Stimulated activated CD8-positive, alpha-beta memory T cell treated with anti-CD3 and anti-CD28 coated beads, Interleukin-7, amount 100 ng/mL, for 24 hours (primary cell): ENCODE measurements around the gene GLCCI1.
A peak's percentile ranks its signal among the peaks of the same experiment; 100 is the strongest.

Source experiments
- DNase-seq: peaks from one replicate; pipeline ENCODE4 v3.0.0-alpha.2; 2020; ENCODE audit warnings: low read depth

Gene GLCCI1

GRCh38 chr7:7968544-7969305 lies at the start of gene GLCCI1:
GLCCI1 (plus strand) TSS chr7:7968796; CDS start chr7:7969351, 555 bp downstream.
- DNase-seq, result peak; percentile 92

DNA sequence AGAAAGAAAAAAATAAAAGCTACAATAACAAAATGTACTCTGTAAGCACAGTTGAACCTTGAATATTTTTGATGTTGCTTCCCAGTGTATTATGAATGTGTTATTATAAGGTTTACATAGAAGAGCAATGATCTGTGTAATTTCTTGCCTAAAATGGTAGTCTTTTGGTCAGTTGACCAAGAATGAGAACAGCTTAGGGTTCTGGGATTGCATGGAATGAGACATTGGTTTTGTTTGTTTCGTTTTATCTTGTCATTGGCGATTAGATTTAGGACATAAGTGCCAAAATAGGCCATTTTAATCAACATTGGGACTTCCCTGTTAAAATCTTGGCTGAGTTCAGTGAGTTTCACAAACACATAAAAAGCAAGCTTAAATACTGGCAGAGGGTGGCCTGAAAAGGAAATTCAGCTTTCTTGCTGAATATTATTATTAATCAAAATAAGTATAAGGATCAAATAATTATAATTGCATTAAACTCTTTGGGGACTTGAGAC lies 49.1 kb upstream of the GLCCI1 start:
- DNase-seq, result no peak

- DNase-seq, result no peak
These were observed 48.5 kb upstream of the GLCCI1 start for GRCh38 chr7:7920056-7920455.

- DNase-seq, result no peak
These were observed 48.1 kb upstream of the GLCCI1 start for GRCh38 chr7:7920481-7920880.

DNA sequence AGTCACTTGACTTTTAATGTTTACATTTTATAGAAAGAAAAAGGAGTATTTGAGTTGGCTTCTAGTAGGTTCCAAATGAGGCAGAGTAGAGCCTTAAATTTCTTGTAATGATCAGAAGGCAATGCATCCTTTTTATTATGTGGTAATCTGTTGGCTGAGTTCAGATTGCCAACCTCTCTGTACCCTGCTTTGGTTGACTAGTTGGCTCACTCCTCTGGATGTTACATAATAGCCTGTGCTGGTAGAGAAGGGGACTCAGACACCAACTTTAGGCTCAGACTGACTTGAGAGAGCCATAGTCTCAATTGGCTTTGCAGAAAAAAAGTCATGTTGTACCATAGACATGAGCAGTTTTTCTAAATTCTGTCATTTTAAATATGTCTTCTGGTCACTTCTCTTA lies 46.8 kb upstream of the GLCCI1 start:
- no peak for DNase-seq

GRCh38 chr7:7922684-7923385 lies 45.8 kb upstream of the GLCCI1 start:
- DNase-seq, result no peak

DNA sequence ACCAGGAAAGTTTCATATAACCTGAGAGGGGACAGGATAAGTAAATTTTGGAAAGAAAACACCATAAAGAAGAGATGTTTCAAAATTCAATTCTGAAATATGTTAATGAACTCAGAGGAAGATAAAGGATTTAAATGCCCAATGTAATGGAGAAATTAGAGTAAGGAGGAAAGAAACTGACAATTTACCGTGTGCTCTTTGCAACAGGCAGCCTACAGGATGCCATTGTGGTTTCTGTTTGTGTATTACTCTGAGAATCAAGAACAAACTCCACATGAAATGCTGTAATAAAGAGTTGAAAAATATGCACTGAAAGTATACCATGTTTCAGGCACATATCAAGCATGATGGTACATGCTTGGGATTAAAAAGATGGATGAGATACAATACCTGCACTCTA lies 44.8 kb upstream of the GLCCI1 start:
- no peak for DNase-seq

GRCh38 chr7:7924303-7924702 lies 44.3 kb upstream of the GLCCI1 start:
- DNase-seq, result no peak

DNA sequence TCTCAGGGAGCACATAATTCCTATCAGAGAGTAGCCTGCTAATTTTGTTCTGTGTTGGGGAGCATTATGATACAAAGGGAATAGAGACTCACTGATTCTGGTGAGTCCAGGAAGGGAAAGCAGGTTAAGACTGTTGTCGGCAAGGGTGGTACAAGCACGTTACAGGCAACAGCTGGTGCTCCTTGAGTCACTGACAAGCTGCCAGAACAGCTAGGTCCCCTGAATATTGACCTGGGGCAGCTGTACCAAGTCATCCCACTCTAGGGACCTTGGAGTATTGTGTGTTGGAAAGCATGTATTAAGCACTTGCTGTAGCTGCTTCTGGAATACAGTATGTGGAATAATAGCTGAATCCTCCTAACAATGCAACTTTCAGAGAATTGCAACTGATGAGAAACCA lies 37.0 kb upstream of the GLCCI1 start:
- no peak for DNase-seq

GRCh38 chr7:7932553-7932952 lies 36.0 kb upstream of the GLCCI1 start:
- DNase-seq, result no peak

GRCh38 chr7:7933915-7934526 lies 34.6 kb upstream of the GLCCI1 start:
- DNase-seq, result no peak

DNA sequence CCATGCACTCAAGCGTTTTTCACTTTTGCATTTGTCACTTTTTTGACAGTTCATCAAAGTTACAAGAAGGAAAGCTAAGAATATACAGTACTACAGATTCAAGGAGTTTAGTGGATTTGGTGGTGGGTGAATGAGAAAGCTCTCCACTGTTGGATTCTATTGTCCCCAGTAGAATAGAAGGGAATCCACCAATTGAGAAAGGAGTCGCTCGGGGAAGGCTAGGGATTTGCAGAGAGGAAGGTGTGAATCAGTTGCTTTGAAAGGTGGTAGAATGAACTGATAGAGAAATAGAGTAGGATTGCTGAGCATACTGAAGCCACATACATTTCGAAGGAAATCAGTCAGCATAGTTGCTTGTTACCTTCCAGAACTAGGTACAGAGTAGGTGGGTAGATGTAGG lies 33.7 kb upstream of the GLCCI1 start:
- no peak for DNase-seq

GRCh38 chr7:7938471-7938870 lies 30.1 kb upstream of the GLCCI1 start:
- DNase-seq, result no peak

GRCh38 chr7:7943951-7944350 lies 24.6 kb upstream of the GLCCI1 start:
- no peak for DNase-seq

- no peak for DNase-seq
These were observed 23.8 kb upstream of the GLCCI1 start for GRCh38 chr7:7944619-7945282.

DNA sequence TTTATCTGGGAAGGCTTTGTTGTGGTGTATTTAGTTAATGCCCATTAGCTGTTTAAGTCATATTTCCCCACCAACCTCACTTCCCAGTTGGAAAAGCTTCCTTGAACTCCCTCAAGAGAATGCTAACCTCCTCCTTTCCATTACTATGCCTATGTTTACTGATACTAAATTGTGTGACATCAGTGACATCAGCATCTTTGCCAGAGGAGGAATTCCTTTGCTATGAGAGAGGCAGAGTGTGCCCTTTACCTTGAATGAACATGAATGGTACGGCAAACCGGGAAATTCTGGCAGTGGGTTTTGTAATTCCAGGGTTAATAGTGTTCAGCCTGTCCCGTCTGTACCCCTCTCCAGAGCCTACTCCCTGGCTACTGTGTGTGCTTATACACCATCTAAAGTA lies 22.1 kb upstream of the GLCCI1 start:
- no peak for DNase-seq

- no peak for DNase-seq
These were observed 20.4 kb upstream of the GLCCI1 start for GRCh38 chr7:7948232-7948631.

DNA sequence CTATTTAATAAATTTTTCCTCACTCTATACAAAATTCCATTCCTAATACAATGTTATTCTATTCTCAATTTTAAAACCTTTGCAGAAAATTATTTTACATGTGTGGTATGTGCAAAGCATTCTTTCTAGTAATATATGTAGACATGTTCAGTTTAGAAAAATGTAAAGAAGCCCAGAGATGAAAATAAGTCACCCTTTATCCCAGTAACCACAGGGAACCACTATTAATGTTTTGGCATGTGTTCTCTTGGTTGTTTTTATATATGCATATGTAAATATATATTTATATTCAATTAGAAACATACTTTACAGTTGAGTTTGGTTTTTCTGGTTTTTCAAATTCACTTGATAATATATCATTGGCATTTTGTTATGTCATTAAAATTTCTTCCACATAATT lies 14.8 kb upstream of the GLCCI1 start:
- no peak for DNase-seq

- no peak for DNase-seq
These were observed 12.0 kb upstream of the GLCCI1 start for GRCh38 chr7:7956531-7957128.

GRCh38 chr7:7957513-7957912 lies 11.1 kb upstream of the GLCCI1 start:
- DNase-seq, result no peak

- no peak for DNase-seq
These were observed 8.5 kb upstream of the GLCCI1 start for GRCh38 chr7:7959979-7960670.

DNA sequence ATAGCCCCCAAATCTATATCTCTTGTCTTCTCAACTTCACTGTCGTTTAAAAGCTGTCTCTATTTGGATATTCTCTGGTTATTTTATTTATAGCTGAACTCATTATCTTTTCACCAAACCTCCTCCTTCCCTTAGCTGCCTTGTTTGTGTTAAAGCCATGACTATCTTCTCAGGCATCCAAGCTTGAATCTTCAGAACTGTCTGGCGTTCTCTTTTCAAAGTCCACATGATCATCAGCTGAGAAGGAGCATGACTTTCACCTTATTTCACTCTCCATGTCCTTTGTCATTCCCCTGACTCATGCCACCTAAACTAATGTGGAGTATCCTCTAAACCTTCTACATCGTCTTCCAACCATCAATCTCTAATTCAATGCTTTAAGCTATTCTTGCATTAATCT lies 5.7 kb upstream of the GLCCI1 start:
- DNase-seq, result no peak
